Right lobe of liver (tissue), 6 donors: Measurements from ENCODE around the gene MFSD11. TPM values are rescaled to one million over a fixed set of nuclear protein-coding genes. Genes with fewer than 3 reads are reported as not detected.
A peak's percentile ranks its signal among the peaks of the same experiment; 100 is the strongest.

ENCODE experiments used
- ATAC-seq, 4 donors: fragments of 200-7000 bp; cut with Tn5 transposase; one replicate each; pipeline ENCODE4 v1.9.1; 2020; ENCODE audit warnings: mild to moderate bottlenecking in 4 of 4, moderate library complexity in 4 of 4
- DNase-seq, 3 donors: peaks; one replicate each; pipeline ENCODE4 v3.0.0-alpha.2; 2020
- H3K27ac ChIP-seq, 3 donors: fragments of 200-600 bp; one replicate each; pipeline ENCODE4 v1.8.0; 2022
- H3K27me3 ChIP-seq, 2 donors: fragments of 200-600 bp; one replicate each; pipeline ENCODE4 v1.8.0; 2022
- H3K36me3 ChIP-seq, 4 donors: fragments of 200-600 bp; sonication (generic) in 1 of 4; one replicate each; pipeline versions ENCODE4 v1.5.1 to v1.8.0; 2017 to 2022; ENCODE audit warnings: control low read depth in 1 of 4
- H3K4me1 ChIP-seq, 4 donors: fragments of 200-600 bp; sonication (generic) in 1 of 4; one replicate each; pipeline versions ENCODE4 v1.5.1 to v1.8.0; 2017 to 2022; ENCODE audit warnings: control low read depth in 1 of 4
- H3K4me3 ChIP-seq, 3 donors: fragments of 200-600 bp; one replicate each; pipeline ENCODE4 v1.8.0; 2022
- H3K9me3 ChIP-seq, 4 donors: fragments of 200-600 bp; sonication (generic) in 1 of 4; one replicate each; pipeline versions ENCODE4 v1.5.1 to v1.8.0; 2017 to 2022; ENCODE audit warnings: control low read depth in 1 of 4
- CTCF ChIP-seq, 4 donors: fragments of 200-600 bp in 3 of 4; fragments of 450-650 bp in 1 of 4; IDR thresholded peaks; one replicate each; pipeline versions ENCODE4 v1.5.1 to v1.8.0; 2016 to 2022; ENCODE audit warnings: antibody characterized with exemption in 4 of 4, mild to moderate bottlenecking in 2 of 4
- POLR2A ChIP-seq: fragments of 450-650 bp; IDR thresholded peaks from one replicate; pipeline ENCODE4 v1.6.1; 2017; ENCODE audit warnings: antibody characterized with exemption, mild to moderate bottlenecking
- WGBS: methylation state at CpG from one replicate; pipeline ENCODE4 v1.1.6; 2018; ENCODE audit warnings: low coverage, low lambda C conversion rate; ENCODE audit not compliant: insufficient coverage; ENCODE audit errors: missing lambda C conversion rate; 5-methylcytosine and 5-hydroxymethylcytosine counted together
- intact Hi-C, 2 donors: fragments of 100-400 bp; cut with DNase I; formaldehyde crosslinking; loops; one replicate each; pipeline versions ENCODE4 v1.11.2 to v1.14.1; 2022
- total RNA-seq, 6 experiments: library from RNA; depleted of rRNA in 2 of 6; stranded (reverse); fragments of >200 nt in 2 of 6; fragmentation: NEBNext Ultra II Directional in 3 of 6; extraction: Animal tissue kit (Norgen Biotek cat#: 25700) in 3 of 6; gene quantifications; one replicate each; pipeline versions ENCODE4 v1.1.0 to v1.2.4, GENCODE V29; 2016 to 2023
- donor health status: DM: no; HTN: yes; CAD: no.
- donor health status: DM: no; HTN: no; CAD: no.
- donor health status: DM: no; HTN: no; CAD: no.
- donor health status: DM: no; HTN: yes; CAD: no.
- donor health status: DM: no; HTN: yes; CAD: no.

Gene MFSD11
- total RNA-seq, 6 experiments from 2014 or later = 8.5 to 16.3 (median 15.3) TPM

- intact Hi-C loops = no loop called here
- Histone ChIP-seq H3K27me3 (no peaks in the 10 kb centered on the region), H3K36me3 (peaks cover 0 to 48% (median 20%) of the 10 kb centered on the region in 4 donors), H3K27ac (no peak overlapping the region), H3K4me1 (peaks cover 0 to 44% (median 13%) of the 10 kb centered on the region in 4 donors), H3K4me3 (no peak overlapping the region), H3K9me3 (no peaks in the 10 kb centered on the region)
- ATAC-seq (no peak), DNase-seq (no peak)
- TF ChIP-seq POLR2A = no peak
- TF ChIP-seq CTCF (IDR thresholded peaks at IDR 0.05) = no peak
- 65% methylated on average over 3 of the region's 3 CpGs for WGBS
These were observed 4.9 kb upstream of the MFSD11 start for GRCh38 chr17:76732734-76733617.

GRCh38 chr17:76733618-76733957 is 4.3 kb upstream of the MFSD11 start:
- intact Hi-C loops = no loop called here
- Histone ChIP-seq H3K9me3 (no peaks in the 10 kb centered on the region), H3K27me3 (no peaks in the 10 kb centered on the region), H3K4me1 (peaks cover 0 to 44% (median 13%) of the 10 kb centered on the region in 4 donors), H3K27ac (no peak overlapping the region), H3K36me3 (peaks cover 0 to 48% (median 20%) of the 10 kb centered on the region in 4 donors), H3K4me3 (no peak overlapping the region)
- 77% methylated on average over 1 of the region's 1 CpG for WGBS
- TF ChIP-seq CTCF (IDR thresholded peaks at IDR 0.05) = no peak
- TF ChIP-seq POLR2A = no peak
- DNase-seq = no peak
- ATAC-seq = no peak

- intact Hi-C loops = no loop called here
- Histone ChIP-seq H3K27me3 (no peaks in the 10 kb centered on the region), H3K4me1 (peaks cover 0 to 50% (median 15%) of the 10 kb centered on the region in 4 donors), H3K27ac (peak overlapping the region in 1 of 3 donors; percentile 96), H3K36me3 (peaks cover 0 to 48% (median 20%) of the 10 kb centered on the region in 4 donors), H3K9me3 (no peaks in the 10 kb centered on the region), H3K4me3 (peak overlapping the region; percentile 95 to 100 (median 97))
- 21% methylated on average over 8 of the region's 8 CpGs for WGBS
- DNase-seq = no peak
- no peak for ATAC-seq
- TF ChIP-seq POLR2A (no peak), CTCF (IDR thresholded peaks at IDR 0.05) (no peak)
These were observed 3.7 kb upstream of the MFSD11 start for GRCh38 chr17:76734080-76734840.

- Histone ChIP-seq H3K27ac (peak overlapping the region in 2 of 3 donors; percentile 96 to 99), H3K9me3 (no peaks in the 10 kb centered on the region), H3K36me3 (peaks cover 0 to 48% (median 20%) of the 10 kb centered on the region in 4 donors), H3K4me3 (peak overlapping the region; percentile 95 to 100 (median 97)), H3K4me1 (peaks cover 0 to 50% (median 15%) of the 10 kb centered on the region in 4 donors), H3K27me3 (no peaks in the 10 kb centered on the region)
- intact Hi-C loops = no loop called here
- DNase-seq (no peak), ATAC-seq (no peak)
- no peak for TF ChIP-seq POLR2A
- no peak for TF ChIP-seq CTCF (IDR thresholded peaks at IDR 0.05)
- WGBS = 8% methylated on average over 5 of the region's 5 CpGs
These were observed 2.9 kb upstream of the MFSD11 start for GRCh38 chr17:76735006-76735405.
